GM18526 (cell line): ENCODE data around the gene GNB4.

Experiments
- POLR2A ChIP-seq: IDR thresholded peaks from 3 replicates; pipeline ENCODE4 v1.6.1; 2011; ENCODE audit not compliant: insufficient read length; ENCODE audit errors: extremely low read depth

GNB4 gene

DNA sequence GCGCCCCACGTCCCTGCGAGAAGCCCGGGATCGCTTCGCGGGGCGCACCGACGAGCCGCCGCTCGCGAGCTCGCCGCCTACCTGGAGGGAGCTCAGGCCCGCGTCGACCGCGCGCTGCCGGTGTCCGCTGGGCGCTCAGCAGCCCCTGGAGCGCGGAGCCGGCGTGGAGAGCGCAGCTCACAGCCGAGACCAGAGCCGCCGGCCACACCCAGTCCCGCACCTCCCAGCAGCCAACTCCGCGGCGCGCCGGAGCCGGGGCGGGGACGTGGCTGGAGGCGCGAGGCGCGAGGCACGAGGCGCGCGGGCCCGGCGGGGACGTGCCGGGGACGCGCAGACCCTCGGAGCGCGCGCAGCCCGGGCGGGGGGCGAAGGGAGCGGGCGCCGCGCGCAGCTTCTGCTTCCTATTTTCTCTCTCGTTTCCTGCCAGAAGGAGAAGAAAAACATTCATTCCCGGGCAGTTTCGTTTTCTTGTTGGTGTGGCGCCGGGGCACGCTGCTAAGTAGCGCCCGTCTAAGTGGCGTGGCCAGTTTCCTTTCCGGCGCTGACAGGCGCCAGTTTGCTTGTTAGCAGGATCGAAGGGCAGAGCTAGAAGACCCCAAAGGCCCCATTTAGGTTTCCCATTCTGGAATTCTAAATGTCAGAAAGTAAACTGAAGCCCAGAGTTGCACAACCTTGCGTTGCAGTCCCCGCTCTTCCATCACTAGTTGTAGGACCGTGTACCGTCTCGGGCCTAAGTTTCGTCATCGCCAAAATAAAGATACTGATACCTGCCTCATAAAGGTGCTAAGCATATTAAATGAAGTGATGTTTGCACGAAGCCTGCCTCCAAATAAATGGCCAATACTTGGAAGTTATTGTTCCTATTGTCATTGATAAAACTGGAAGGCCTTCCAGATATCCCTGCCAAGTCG is at the start of gene GNB4:
Gene GNB4, minus strand, starts transcription at position 206 of the 911 bp plus-strand sequence. CDS start 25,270 bp downstream, outside the sequence.
- peak; percentile 29 for TF ChIP-seq POLR2A

DNA sequence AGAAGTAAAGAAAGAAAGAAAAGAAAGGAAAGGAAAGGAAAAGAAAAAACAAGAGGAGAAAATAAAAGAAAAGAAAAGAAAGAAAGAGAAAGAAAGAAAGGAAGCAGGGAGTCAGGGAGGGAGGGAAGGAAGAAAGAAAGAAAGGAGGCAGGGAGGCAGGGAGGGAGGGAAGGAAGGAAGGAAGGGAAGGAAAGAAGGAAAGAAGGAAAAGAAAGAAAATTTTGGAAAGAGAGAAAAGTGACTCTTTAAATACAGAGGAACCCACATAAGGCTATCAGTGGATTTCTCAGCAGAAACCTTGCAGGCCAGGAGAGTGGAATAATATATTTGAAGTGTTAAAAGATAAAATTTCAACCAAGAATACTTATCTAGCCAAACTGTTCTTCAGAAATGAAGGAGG is 44.2 kb upstream of the GNB4 start:
- no peak for TF ChIP-seq POLR2A

DNA sequence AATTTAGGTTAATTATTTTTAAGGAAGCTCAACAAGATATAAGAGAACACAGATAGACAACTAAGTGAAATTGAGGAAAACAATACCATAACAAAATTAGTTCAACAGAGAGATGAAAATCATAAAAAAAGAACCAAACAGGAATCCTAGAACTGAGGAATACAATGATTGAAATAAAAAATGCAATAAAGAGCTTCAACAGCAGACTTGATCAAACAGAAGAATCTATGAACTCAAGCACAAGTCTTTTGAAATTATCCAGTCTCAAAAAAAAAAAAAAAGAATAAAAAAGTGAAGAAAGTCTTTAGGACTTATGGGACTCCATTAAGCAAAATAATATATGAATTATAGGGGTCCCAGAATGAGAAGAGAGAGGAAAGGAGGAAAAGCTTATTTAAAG is 42.0 kb upstream of the GNB4 start:
- no peak for TF ChIP-seq POLR2A

DNA sequence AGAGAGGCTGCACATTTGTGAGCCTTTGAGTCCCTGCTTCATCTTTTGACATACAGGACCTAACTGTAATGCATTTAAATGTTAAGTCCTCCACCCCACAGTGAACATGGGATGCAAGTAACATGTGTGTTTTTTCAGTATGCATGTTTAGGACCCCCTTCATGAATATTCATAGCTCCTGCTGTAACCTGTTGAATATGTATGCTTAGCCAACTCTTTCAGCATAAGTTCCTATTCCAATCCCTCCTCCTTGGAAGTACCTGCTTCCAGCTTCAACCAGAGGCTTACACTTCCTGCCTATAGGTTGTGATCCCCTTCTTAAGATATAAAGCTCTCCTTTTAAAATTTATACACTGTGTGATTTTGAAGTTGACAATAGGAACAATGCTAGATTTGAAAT is 36.9 kb upstream of the GNB4 start:
- TF ChIP-seq POLR2A = no peak

DNA sequence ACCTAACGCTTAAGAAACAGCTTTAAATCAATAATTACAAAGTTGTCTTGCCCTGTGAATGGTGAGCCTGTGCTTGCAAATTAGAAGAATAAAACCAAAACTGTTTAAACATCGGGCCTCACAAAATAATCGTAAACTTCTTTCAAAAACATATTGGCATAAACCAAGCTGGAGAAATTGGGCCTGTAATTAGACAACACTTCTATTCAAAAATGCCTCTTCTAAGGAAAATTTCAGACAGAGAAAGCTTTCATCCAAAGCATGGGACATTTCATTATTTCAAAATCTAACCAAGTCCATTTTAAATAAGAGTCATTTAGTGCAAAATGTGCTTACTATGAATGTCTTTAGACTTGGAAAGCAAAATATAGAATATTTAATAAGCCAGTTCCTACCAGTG is 35.5 kb upstream of the GNB4 start:
- TF ChIP-seq POLR2A = no peak

DNA sequence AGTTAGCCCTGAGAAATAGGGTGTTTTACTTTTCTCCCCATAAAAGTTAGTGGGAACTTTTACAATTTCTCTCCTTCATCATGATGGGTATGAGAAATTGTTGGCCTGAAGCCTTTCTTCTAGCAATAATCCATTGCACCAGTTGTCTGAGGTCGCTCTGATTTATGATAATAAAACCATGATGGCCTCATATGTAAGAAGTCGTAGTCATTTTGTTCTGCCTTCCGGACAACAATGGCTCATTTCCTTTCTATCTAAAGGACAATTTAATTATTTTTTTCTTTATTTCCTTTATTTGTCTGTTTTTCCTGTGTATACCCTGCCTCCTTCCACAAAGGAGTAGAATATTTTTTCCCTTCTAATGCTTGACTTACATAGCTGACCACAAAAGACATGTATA is 31.6 kb upstream of the GNB4 start:
- no peak for TF ChIP-seq POLR2A

DNA sequence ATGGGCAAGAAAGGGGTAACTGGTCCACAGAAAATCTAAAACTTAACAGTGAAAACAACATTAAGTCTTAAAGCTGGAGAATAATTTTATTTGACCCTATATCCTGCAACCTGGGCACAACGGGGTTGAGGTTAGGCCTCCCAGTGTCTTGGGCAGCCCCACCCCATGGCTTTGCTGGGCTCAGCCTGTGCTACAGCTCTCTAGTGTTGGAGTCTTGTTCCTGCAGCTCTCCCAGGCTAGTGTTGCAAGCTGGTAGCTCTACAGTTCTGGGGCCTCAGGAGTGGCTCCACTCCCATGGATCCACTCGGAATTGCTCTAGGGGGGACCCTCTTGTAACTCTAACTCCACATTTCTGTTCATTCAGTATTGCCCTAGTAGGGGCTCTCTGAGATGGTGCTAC is 24.9 kb upstream of the GNB4 start:
- TF ChIP-seq POLR2A = no peak

DNA sequence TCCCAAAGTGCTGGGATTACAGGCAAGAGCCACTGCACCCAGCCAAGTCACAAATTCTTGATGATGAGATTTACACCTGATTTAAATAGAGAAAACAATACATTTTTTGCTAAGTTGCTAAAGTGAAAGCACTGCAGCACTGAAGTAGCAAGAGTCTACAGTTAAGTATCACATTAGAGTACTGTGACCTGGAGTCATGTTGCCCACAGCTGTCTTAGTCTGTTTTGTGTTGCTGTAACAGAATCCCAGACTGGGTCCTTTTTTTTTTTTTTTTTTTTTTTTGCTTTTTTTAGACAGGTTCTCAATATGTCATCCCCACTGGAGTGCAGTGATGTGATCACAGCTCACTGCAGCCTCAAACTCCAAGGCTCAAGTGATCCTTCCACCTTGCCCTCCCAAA is 23.2 kb upstream of the GNB4 start:
- no peak for TF ChIP-seq POLR2A

DNA sequence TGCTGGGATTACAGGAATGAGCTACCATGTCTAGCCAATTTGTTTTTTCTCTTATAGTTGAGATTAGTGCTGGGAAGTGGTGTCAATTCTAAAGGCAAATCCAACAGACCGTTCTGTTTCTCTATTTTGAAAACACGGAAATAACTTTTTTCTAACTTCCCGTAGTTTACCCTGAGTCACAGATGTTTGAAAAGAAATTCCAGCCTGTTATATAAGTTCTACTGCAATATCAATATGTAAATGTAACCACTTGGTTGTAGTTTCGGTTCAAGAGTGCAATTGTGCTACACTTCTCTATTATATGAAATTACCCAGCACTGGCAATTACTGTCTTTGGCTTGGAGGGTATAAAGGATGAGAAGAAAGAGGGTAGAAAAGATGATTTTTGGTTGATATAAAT is 22.3 kb upstream of the GNB4 start:
- no peak for TF ChIP-seq POLR2A

DNA sequence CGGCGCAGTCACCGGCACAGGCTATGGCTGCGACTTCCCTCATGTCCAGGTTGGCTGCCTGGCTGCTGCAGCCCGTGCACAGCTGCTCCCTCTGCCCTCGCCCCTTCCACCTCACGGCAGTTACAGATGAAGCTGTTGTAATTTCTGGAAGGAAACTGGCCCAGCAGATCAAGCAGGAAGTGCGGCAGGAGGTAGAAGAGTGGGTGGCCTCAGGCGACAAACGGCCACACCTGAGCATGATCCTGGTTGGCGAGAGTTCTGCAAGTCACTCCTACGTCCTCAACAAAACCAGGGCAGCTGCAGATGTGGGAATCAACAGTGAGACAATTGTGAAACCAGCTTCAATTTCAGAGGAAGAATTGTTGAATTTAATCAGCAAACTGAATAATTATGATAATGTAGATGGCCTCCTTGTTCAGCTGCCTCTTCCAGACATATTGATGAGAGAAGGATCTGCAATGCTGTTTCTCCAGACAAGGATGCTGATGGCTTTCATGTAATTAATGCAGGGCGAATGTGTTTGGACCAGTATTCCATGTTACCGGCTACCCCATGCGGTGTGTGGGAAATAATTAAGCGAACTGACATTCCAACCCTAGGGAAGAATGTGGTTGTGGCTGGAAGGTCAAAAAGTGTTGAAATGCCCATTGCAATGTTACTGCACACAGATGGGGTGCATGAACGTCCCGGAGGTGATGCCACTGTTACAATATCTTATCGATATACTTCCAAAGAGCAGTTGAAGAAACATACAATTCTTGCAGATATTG is 13.2 kb upstream of the GNB4 start:
- no peak for TF ChIP-seq POLR2A

DNA sequence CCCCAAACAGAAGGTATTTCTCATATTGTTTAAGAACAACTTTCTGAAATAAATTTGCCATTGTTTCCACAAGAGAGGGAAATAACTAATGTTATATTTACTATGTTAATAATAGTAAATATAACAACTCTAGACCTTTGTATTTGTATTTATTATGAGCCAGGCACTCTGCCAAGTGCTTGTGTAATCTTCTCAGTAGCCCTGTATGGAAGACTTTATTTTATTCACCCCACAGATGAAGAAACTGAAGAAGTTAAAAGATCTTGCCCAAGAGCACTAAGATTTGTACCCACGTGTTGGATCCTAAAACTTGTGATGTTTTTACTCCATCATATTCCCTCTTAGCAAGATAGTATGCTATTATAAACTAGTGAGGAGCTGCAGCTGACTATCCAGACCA is 12.0 kb upstream of the GNB4 start:
- TF ChIP-seq POLR2A = no peak

DNA sequence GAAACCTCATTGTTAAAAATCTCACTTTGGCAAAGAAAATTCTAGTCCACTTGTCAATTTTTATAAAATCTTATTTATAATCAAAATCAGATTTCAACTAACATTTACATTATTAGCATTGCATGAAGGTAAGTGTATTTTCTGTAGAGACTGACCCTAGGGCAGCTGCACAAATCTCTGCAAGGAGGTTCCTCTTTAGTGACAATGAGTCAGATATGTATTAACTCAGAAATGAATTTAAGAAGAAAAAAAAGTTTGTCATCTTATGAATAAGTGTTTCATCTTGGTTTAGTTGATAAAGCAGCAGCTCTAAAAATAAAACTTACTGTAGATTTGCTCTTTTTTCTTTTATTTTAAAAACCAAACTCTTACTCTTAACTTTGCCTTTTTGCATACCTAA is 9.0 kb upstream of the GNB4 start:
- no peak for TF ChIP-seq POLR2A

DNA sequence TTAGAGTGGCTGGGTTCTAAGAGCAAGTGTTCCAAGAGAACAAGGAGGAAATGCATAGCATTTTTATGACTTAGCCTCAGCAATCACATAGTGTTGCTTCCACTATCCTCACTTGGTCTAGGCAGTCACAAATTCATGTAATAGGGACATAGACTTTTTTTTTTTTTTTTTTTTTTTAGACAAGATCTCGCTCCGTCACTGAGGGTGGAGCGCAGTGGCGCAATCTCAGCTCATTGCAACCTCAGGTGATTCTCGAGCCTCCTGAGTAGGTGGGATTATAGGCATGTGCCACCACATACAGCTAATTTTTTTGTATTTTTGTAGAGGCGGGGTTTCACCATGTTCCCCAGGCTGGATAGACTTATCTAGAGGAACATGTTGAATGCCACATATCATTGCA is 4.7 kb upstream of the GNB4 start:
- no peak for TF ChIP-seq POLR2A

DNA sequence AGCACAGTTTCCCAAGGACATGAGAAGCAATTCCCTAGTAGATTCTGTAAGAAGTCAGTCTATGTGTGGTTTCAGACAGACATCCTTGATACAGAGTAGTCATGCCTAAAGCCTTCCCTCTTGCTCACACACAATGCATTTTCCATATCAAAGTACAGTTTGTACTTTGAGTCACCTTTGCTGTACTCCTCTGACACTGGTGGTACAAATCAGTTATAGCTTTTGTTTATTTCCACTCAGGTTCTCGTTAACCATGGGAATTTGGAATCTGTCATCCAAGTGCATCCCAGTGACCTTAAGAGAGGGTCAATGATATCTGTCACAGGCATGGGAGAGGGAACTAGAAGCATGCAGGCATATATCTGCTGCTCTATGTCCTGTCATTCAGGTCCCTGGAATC is 3.6 kb upstream of the GNB4 start:
- TF ChIP-seq POLR2A = no peak

DNA sequence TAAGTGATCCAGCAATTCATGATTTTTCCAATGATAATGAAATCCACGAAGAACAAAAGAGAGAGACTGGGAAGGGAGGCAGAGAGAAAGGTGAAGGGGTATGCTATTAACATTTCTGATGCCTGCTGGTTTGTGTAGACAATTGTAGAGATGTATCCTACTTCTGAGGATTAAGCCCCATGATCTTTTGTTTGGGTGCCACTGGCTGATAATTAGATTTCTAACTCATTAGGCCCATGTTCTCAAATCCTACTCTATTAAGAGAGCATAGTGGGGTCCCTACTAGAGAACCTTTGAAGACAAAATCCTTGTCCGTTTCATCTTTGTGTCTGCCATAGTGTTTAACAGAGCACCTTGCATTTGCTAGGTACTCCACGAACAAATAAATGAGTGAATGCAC is 2.7 kb upstream of the GNB4 start:
- TF ChIP-seq POLR2A = no peak

DNA sequence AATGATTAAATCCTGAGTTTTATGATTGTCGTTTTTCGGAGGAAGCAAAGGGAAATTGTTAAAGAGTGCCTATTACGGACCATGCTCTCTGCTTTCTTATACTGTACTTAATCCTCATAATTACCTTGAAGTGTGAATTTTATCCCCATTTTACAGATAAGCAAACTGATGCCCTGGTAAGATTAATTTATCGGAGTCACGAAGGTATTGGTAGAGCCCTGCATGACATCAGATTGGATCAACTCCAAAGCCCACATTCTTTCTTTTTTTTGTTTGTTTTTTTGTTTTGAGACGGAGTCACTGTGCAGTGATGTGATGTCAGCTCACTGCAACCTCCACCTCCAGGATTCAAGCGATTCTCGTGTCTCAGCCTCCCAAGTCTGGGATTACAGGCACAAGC is 1.6 kb upstream of the GNB4 start:
- no peak for TF ChIP-seq POLR2A
